GM18873 (cell line): ENCODE measurements around the gene COL8A2.

Source experiments
- ATAC-seq: cut with Tn5 transposase; IDR thresholded peaks from one replicate; pipeline ENCODE4 v1.9.1; 2021; ENCODE audit warnings: mild to moderate bottlenecking, moderate library complexity, moderate number of reproducible peaks; ENCODE audit not compliant: unreplicated experiment, low FRiP score

The COL8A2 gene

GRCh38 chr1:36137776-36138175, 12.8 kb upstream of the COL8A2 start:
- ATAC-seq = no peak

DNA sequence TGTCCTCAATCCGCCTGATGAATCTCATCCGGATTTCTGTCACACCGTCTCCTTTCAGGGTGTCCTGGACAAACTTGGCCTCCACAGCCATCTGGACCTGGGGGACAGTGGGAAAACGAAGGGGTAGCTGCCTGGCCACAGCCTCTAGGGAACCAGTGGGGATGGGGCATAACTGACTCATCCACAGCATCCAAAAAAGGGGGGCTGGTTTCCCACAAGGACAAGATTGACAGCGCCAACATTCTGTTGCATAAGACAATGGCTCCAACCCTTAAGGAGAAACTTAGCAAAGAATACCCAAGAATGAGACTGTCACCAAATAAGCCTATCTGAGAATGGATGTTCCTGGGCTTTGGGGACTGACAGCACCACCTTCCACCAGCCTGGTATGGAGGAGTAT, 12.2 kb upstream of the COL8A2 start:
- no peak for ATAC-seq

- no peak for ATAC-seq
Observed at GRCh38 chr1:36136535-36136934, 11.5 kb upstream of the COL8A2 start.

DNA sequence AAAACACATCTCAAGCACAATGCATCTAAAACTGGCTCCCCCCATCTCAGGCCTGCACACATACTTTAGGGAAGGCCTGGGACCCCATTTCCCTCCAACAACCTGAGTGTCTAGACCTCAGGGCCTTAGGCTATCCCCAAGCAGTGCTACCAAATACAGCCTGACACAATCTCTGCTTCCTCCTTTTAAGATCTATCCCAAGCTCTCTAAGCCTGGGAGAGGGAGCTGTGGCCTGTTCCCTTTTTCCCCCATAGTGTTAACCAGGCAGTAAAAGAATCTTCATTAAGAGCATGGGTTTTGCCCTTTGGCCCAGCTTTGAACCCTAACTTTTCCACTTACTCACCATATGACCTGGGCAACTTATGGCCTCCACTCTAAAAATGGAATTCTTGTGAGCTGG, 10.8 kb upstream of the COL8A2 start:
- no peak for ATAC-seq

- no peak for ATAC-seq
Observed at GRCh38 chr1:36135330-36135667, 10.3 kb upstream of the COL8A2 start.

GRCh38 chr1:36134505-36135329, 9.7 kb upstream of the COL8A2 start:
- no peak for ATAC-seq

DNA sequence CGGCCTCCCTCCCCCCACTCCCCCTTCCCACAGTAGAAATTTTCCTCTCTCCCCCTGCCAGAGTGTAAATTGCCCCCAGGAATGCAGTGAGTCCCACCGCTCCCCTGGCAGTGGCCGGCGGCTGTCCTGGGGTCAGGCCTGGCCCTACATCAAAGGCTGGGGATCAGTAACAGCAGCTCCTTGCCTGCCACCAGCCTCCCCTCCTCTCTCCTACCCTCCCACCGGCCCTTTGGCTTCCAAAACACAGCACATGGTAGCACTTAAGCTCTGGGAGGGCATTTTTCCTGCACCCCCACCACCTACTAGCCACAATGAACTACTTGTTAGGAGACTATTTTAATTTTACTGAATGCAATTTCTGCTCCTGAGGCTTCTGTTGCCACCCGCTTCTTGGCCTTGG, 9.0 kb upstream of the COL8A2 start:
- ATAC-seq = no peak

DNA sequence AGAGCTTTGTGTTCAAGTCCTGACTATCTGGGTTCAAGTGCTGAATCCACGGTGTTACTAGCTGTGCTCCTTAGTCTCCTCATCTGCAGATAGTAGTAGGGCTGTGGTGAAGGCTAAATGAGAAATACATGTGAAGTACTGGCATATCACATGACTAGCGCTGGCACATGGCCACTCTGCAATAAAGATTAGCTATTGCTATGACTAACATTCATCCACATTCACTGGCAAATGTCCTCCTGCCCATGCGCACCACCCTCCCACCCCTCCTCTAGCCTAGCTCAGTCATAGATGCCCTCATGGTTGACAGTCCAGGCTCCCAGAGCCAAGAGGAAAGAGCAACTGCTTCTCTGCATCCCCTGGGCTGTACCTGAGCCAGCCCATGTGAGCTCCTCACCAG, 8.5 kb upstream of the COL8A2 start:
- no peak for ATAC-seq

DNA sequence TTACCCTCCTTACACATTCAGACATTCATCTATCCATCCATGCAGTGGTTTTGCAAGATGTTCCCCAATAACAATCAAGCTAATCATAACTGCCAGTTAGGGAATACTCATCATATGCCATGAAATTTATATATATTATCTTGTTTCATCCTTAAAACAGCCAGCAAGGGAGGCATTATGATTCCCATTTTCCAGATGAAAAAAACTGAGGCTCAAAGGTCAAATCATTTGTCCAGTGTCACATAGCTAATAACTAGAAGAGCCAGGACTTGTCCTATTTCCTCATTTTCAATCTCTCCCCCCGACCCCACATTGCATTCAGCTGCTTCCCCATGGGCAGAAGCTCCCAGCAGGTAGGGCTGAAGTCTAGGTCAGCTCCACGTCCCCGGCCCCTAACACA, 7.0 kb upstream of the COL8A2 start:
- no peak for ATAC-seq

DNA sequence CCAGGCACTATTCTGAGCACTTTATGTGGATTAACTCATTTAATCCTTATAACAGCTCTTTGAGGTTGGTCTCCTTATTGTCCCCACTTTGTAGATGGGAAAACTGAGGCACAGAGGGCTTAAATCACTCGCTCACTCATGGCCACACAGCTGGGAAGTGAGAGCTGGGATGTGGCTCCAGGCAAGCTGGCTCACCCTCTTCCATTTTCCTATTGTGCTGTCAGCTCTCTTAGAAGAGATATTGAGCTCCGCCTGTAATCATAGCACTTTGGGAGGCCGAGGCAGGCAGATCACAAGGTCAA, 3.8 kb upstream of the COL8A2 start:
- ATAC-seq = no peak

DNA sequence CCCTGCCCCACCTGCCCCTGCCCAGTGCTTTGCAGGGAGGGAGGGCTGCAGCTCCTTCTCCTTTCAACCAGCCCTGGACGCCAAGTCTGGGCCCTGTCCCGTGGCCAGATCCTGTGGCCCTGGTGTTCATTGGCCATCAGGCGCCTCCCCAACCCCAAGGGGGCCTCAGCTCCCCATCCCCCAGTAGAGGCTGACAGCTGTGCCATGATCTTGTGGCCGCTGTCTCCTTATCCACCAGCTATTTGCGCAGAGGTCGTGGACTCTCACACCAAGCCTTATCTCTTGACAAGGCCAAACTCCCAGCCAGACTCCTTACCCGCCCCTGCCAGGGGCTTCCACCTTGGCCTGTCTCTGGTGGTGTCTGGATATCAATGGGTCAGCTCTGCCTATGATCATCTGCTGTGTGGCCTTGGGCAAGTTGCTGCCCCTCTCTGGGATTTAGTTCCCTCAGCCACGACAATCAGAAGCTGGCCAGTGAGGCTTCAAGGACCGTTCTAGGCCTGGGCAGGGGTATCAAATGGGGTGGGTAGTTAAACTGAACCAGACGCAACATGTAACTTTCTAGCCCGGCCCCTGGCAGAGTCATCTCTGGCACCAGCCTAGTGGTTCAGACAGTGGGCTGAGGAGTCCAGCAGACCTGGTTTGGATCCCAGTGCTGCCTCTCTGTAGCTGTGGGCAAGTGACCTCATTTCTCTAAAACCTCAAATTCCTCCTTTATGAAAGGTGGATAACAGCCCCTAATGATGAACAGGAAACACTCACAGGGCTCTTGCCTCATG, 3.3 kb upstream of the COL8A2 start:
- no peak for ATAC-seq

- no peak for ATAC-seq
Observed at GRCh38 chr1:36126797-36127500, 1.9 kb upstream of the COL8A2 start.

DNA sequence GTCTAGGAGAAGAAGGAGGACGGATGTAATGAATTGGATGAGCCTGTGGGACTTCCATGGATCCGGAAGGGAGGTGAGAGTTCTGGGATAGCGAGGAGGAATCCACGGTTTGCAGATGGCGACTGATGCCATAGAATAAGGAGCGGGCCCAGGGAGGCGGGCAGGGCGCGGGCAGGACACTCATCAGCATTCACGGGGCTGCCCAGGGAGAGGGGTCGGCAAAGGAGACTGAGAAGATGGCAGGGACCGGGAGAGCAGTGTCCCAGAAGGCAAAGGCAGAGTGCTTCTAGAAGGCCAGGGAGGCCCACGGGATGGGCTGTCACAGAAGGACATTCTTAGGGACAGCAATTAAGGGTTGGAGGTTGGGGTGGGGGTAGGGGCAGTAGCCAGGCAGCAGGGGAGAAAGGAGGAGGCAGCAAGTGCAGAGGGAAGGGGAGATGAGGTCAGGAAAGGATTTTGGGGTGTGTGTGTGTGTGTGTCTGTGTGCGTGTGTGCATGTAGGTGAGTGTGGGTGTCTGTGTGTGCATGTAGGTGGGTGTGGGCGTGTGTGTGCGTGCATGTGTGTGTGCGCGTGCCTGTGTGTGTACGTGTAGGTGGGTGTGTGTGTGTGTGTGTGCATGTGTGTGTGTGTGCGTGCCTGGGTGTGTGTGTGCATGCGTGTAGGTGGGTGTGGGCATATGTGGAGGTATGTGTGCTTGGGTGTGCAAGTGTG, 1.1 kb upstream of the COL8A2 start:
- no peak for ATAC-seq

GRCh38 chr1:36124404-36125128, 456 bp downstream of the COL8A2 start:
- no peak for ATAC-seq

GRCh38 chr1:36123356-36123755, 1.7 kb downstream of the COL8A2 start:
- no peak for ATAC-seq

DNA sequence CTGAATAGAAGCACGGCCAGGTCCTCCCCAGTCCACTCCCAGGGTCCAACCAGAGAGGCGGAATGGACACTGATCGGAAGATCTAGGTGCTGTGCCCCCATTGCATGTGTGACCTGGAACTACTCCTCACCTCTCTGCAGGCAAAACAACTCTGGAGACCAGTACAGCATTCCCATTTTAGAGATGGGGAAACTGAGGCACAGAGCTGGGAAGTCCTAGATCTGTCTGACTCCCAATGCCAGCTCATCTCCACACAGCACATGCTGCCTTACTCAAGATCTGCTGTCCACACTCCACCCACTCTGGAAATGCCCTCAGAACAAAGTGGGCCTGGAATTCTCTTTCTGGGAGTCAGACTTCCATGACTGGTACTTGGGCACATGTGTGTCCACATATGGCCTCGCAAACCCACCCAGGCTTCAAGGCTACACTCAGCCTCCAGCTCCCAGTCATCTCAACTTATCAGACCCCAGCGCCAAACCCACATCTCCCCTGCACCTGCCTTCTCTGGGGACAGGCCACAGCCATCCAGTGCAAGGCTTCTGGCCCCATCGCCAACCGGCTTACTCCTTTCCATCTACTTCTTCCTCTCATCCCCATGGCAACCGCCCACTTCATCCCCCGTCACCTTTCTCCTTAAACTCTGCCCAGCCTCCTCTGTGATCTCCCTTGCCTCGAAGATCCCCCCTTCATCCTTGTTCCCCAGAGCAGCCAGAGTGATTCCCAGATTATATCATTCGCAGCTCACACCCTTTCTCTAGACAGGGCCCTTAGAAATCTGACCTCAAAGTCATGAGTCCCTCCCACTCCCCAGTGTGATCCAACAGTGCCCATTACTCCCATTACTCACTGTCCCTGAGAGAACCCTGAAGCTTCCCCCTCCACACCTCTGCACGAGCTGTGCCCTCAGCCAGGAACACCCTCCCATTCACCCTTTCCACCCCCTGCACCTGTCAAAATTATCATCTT, 2.7 kb downstream of the COL8A2 start:
- no peak for ATAC-seq

- ATAC-seq = no peak
Observed at GRCh38 chr1:36119456-36119855, 5.6 kb downstream of the COL8A2 start.

DNA sequence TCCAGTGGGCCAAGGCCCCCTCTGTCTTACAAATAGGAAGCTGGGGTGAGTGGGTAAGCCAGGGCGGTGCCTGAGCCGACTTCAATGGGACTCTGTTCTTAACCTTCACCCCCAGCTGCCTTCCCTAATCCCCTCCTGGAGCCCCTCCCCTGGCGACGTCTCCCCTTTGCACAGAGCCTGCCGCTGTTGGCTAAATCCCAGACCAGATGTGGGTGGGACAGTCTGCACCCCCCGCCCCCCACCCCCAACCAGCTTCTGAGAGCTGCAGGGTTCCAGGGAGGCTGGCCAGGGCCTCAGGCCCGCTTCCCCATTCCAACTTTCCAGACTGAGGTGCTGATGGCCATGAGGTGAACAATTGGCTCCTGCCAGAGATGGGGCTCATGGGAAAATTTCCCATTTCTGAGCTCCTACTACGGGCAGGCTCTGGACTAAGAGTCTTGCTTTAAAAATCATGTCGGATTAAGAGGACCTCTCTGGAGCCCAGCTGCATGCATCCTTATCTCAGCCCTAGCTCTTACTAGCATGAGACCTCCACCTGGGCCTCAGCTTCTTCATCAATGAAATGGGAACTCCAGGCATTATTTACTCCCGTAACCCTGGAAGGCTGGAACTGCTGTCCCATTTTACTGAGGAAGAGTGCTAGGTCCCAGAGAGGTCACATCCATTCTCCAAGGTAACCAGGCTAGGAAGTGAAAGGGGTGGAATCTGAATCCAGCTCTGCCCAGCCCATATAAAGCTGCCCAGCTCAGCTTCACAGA, 6.4 kb downstream of the COL8A2 start:
- no peak for ATAC-seq
